Measurements from ENCODE around the gene KNCN.

KNCN gene

GRCh38 chr1:46520063-46520911 lies 31.2 kb downstream of the KNCN start:
- Histone ChIP-seq H3K4me1 (ENCODE audit: insufficient read depth, low read length) (no peaks in the 10 kb centered on the region), H3K27ac (ENCODE audit: low read depth, low read length) (no peak overlapping the region), H3K4me3 (ENCODE audit: low read depth in 1 of 2, low read length in 2 of 2) (no peak overlapping the region), H3K9ac (ENCODE audit: low read length) (no peak overlapping the region), H3K9me3 (ENCODE audit: low read length) (no peaks in the 10 kb centered on the region), H3K27me3 (ENCODE audit: control insufficient read depth in 1 of 2, insufficient read depth in 2 of 2, low read length in 2 of 2) (peaks cover 0 to 4% of the 10 kb centered on the region in 2 donors), H3K36me3 (ENCODE audit: insufficient read depth, low read length) (no peaks in the 10 kb centered on the region)

DNA sequence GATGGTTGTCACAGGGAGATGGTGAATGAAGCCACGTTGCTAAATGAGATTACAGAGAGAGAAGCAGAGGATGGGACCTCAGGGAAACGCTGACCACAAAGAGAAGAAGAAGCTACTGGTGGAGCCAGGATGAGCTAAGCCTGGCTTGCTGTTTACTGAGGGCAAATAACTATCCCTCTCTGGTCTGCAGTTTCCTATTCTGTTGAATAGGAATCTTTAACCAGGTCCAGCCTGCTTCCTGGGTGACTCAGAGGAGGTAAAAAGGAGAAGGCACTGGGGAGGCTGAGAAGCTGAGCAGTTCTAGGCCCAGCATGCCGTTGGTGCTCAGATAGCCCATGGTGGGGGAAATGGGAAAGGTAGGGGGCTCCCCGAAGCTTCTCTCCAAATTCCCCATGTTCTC lies 32.2 kb downstream of the KNCN start:
- no peak overlapping the region for H3K27ac ChIP-seq (ENCODE audit: low read depth, low read length)
- no peaks in the 10 kb centered on the region for H3K36me3 ChIP-seq (ENCODE audit: insufficient read depth, low read length)
- no peaks in the 10 kb centered on the region for H3K4me1 ChIP-seq (ENCODE audit: insufficient read depth, low read length)
- no peak overlapping the region for H3K9ac ChIP-seq (ENCODE audit: low read length)
- H3K9me3 ChIP-seq (ENCODE audit: low read length) = no peaks in the 10 kb centered on the region
- peaks cover 0 to 4% of the 10 kb centered on the region in 2 donors for H3K27me3 ChIP-seq (ENCODE audit: control insufficient read depth in 1 of 2, insufficient read depth in 2 of 2, low read length in 2 of 2)
- no peak overlapping the region for H3K4me3 ChIP-seq (ENCODE audit: low read depth in 1 of 2, low read length in 2 of 2)

DNA sequence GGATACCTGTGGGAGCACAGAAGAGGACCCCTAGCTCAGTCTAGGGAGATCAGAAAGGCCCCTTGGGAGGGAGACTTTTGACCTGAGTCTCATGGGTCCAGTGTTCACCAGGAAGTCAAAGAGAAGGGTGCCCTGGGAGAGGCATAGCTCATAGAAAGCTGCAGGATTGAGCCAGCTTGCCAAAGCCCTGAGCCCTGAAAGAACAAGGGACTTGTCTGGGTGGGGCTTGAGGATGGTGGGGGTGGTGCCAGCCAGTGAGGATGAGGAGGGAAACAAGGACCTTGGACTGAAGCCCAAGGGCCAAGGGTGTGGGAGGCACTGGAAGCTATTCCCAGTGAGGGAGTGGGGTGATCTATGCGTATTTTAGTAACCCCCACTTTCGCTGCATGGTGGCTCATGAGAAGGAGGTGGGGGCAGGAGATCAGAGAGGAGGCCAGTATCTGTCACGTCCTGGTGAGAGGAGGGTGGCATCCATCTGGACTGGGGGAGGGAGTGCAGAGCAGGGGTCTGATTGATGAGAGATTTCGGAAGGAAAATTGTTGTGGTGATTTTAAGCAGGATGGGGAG lies 33.4 kb downstream of the KNCN start:
- no peaks in the 10 kb centered on the region for H3K9me3 ChIP-seq (ENCODE audit: low read length)
- no peak overlapping the region for H3K27ac ChIP-seq (ENCODE audit: low read depth, low read length)
- no peaks in the 10 kb centered on the region for H3K36me3 ChIP-seq (ENCODE audit: insufficient read depth, low read length)
- no peak overlapping the region for H3K9ac ChIP-seq (ENCODE audit: low read length)
- peaks cover 0 to 4% of the 10 kb centered on the region in 2 donors for H3K27me3 ChIP-seq (ENCODE audit: control insufficient read depth in 1 of 2, insufficient read depth in 2 of 2, low read length in 2 of 2)
- no peak overlapping the region for H3K4me3 ChIP-seq (ENCODE audit: low read depth in 1 of 2, low read length in 2 of 2)
- no peaks in the 10 kb centered on the region for H3K4me1 ChIP-seq (ENCODE audit: insufficient read depth, low read length)

DNA sequence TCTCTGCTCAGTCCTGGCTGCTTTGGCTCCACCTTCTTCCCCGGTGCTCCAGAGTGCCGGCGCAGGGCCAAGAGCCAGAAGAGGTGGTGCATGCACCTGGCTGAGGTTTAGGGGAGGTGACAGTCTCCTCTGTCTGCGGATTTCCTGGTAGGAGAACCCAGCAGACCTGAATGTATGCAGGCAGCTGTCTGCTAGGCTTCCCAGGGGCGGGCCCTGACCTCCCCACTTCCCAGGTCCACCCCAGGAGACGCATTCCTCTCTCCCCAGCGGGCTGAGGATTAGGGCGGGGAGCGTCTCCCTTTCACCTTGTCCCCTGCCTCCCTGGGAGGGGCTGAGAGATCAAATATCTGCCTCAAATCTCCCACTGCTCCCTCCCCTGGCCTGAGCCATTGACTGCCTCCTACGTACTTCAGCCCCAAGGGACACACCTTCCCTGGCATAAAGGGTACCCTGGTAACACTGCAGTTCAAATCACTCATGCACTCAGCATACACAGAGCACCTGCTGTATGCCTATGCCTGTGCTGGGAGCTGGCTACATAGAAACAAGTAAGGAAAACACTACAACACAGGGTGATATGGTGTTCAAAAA lies 34.3 kb downstream of the KNCN start:
- H3K36me3 ChIP-seq (ENCODE audit: insufficient read depth, low read length) = no peaks in the 10 kb centered on the region
- H3K9me3 ChIP-seq (ENCODE audit: low read length) = no peaks in the 10 kb centered on the region
- no peak overlapping the region for H3K9ac ChIP-seq (ENCODE audit: low read length)
- H3K4me1 ChIP-seq (ENCODE audit: insufficient read depth, low read length) = no peaks in the 10 kb centered on the region
- no peak overlapping the region for H3K4me3 ChIP-seq (ENCODE audit: low read depth in 1 of 2, low read length in 2 of 2)
- H3K27me3 ChIP-seq (ENCODE audit: control insufficient read depth in 1 of 2, insufficient read depth in 2 of 2, low read length in 2 of 2) = peaks cover 0 to 4% of the 10 kb centered on the region in 2 donors
- no peak overlapping the region for H3K27ac ChIP-seq (ENCODE audit: low read depth, low read length)

DNA sequence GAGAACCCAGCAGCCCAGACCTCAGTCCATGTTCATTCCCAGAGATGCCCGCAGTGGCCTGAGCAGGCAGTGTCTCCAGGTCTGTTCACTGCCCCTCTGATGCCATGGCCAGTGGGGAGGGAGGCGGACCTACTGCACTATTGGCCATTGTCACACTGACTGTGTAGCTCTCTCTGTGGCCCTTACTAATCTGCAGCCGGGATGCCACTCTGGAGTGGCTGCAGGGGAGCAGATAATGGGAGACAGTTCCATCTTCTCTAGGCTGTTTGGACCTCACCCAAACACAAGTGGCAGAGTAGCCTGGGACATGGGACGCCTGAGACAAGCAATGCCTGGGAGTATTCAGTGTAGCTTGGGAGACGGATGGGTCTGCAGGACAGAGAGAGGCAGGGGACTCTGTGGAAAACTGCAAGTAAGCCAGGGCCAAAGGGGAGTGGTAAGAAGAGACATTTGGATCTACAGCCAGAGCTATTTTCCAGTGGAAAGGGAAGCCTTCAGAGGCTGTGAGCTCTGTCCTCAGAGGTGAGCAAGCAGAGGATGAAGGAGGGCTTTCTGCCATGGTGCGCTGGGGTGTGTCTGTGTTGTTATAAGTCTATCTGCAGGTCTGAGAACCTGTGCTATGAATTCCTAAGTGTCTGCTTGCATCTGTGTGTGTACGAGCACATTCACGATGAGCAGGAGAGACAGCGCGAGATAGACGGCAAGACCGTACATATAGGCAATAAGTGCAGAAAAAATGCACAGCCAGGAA lies 35.1 kb downstream of the KNCN start:
- no peak overlapping the region for H3K4me3 ChIP-seq (ENCODE audit: low read depth in 1 of 2, low read length in 2 of 2)
- no peak overlapping the region for H3K9ac ChIP-seq (ENCODE audit: low read length)
- no peaks in the 10 kb centered on the region for H3K36me3 ChIP-seq (ENCODE audit: insufficient read depth, low read length)
- H3K4me1 ChIP-seq (ENCODE audit: insufficient read depth, low read length) = no peaks in the 10 kb centered on the region
- no peaks in the 10 kb centered on the region for H3K9me3 ChIP-seq (ENCODE audit: low read length)
- no peak overlapping the region for H3K27ac ChIP-seq (ENCODE audit: low read depth, low read length)
- peaks cover 0 to 4% of the 10 kb centered on the region in 2 donors for H3K27me3 ChIP-seq (ENCODE audit: control insufficient read depth in 1 of 2, insufficient read depth in 2 of 2, low read length in 2 of 2)

DNA sequence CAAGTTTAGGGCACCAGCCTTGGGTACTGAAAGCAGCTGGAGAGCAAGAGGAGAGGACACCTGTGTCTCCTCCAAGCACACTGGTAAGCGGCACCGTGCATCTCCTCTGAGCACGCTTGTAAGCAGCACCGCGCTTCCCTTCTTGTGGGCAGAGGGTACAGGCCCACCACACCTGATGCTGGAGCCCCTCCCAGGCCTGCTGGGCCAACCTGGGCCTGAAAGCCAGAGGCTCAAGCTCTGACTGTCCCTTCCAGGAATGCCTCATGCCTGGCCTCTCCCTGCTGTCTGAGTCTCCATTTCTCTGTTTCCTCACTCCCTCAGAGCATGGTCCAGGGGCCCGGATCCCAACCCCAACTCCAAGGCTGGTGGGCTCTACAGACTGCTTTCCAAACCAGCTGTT lies 35.9 kb downstream of the KNCN start:
- H3K9me3 ChIP-seq (ENCODE audit: low read length) = no peaks in the 10 kb centered on the region
- no peak overlapping the region for H3K27ac ChIP-seq (ENCODE audit: low read depth, low read length)
- peaks cover 0 to 4% of the 10 kb centered on the region in 2 donors for H3K27me3 ChIP-seq (ENCODE audit: control insufficient read depth in 1 of 2, insufficient read depth in 2 of 2, low read length in 2 of 2)
- no peak overlapping the region for H3K9ac ChIP-seq (ENCODE audit: low read length)
- no peak overlapping the region for H3K4me3 ChIP-seq (ENCODE audit: low read depth in 1 of 2, low read length in 2 of 2)
- no peaks in the 10 kb centered on the region for H3K4me1 ChIP-seq (ENCODE audit: insufficient read depth, low read length)
- no peaks in the 10 kb centered on the region for H3K36me3 ChIP-seq (ENCODE audit: insufficient read depth, low read length)

DNA sequence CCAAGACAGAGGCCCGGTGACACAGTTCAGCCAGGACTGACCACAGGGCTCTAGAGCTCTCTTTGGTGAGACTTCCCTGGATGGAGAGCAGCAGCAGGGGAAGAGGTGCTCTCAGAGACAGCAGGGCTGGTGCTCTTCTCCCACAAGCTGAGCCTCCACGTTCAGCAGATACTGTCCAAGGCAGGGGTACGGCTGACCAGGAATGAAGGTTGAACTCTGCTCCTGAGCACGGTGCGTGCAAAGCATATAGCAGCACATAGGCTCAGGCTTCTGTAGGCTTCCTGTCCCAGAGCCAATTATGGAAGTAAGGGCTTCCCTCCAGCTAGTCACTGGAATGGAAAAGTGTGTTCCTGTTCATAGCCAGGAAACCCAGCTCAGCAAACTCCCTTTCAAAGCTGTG lies 37.9 kb downstream of the KNCN start:
- Histone ChIP-seq H3K27ac (ENCODE audit: low read depth, low read length) (no peak overlapping the region), H3K9ac (ENCODE audit: low read length) (no peak overlapping the region), H3K27me3 (ENCODE audit: control insufficient read depth in 1 of 2, insufficient read depth in 2 of 2, low read length in 2 of 2) (peaks cover 0 to 4% of the 10 kb centered on the region in 2 donors), H3K9me3 (ENCODE audit: low read length) (no peaks in the 10 kb centered on the region), H3K36me3 (ENCODE audit: insufficient read depth, low read length) (no peaks in the 10 kb centered on the region), H3K4me1 (ENCODE audit: insufficient read depth, low read length) (no peaks in the 10 kb centered on the region), H3K4me3 (ENCODE audit: low read depth in 1 of 2, low read length in 2 of 2) (no peak overlapping the region)

- peaks cover 0 to 4% of the 10 kb centered on the region in 2 donors for H3K27me3 ChIP-seq (ENCODE audit: control insufficient read depth in 1 of 2, insufficient read depth in 2 of 2, low read length in 2 of 2)
- H3K9me3 ChIP-seq (ENCODE audit: low read length) = no peaks in the 10 kb centered on the region
- H3K4me3 ChIP-seq (ENCODE audit: low read depth in 1 of 2, low read length in 2 of 2) = no peak overlapping the region
- no peak overlapping the region for H3K27ac ChIP-seq (ENCODE audit: low read depth, low read length)
- H3K4me1 ChIP-seq (ENCODE audit: insufficient read depth, low read length) = no peaks in the 10 kb centered on the region
- no peaks in the 10 kb centered on the region for H3K36me3 ChIP-seq (ENCODE audit: insufficient read depth, low read length)
- no peak overlapping the region for H3K9ac ChIP-seq (ENCODE audit: low read length)
These were observed 38.7 kb downstream of the KNCN start for GRCh38 chr1:46512792-46513190.

DNA sequence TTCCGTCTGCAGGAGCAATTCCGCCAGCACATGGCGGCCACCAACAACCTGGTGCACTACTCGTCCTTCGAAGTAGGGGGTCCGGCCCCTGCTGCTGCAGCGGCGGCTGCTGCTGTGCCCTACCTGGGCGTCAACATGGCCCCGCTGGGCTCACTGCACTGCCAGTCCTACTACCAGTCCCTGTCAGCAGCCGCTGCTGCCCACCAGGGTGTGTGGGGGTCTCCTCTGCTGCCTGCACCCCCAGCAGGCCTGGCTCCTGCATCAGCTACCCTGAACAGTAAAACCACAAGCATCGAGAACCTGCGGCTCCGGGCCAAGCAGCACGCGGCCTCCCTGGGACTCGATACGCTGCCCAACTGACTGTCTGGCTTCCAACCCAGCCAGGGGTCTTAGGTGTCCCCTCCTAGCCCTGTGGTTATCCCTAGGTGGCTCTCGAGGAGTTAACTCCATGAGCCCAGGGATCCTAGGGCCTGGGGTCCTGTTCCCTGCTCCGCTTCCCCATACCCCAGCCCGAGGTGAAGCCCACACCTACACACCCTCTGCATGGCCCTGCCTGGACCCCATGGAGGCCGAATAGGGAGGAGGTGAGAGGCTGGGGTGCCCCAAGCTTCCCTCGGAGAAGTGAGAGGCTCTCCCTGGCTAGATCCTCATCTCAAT lies 39.2 kb downstream of the KNCN start:
- H3K4me1 ChIP-seq (ENCODE audit: insufficient read depth, low read length) = no peaks in the 10 kb centered on the region
- H3K9ac ChIP-seq (ENCODE audit: low read length) = no peak overlapping the region
- H3K4me3 ChIP-seq (ENCODE audit: low read depth in 1 of 2, low read length in 2 of 2) = no peak overlapping the region
- no peaks in the 10 kb centered on the region for H3K36me3 ChIP-seq (ENCODE audit: insufficient read depth, low read length)
- H3K27me3 ChIP-seq (ENCODE audit: control insufficient read depth in 1 of 2, insufficient read depth in 2 of 2, low read length in 2 of 2) = peaks cover 0 to 2% of the 10 kb centered on the region in 2 donors
- no peak overlapping the region for H3K27ac ChIP-seq (ENCODE audit: low read depth, low read length)
- no peaks in the 10 kb centered on the region for H3K9me3 ChIP-seq (ENCODE audit: low read length)

- H3K27ac ChIP-seq (ENCODE audit: low read depth, low read length) = no peak overlapping the region
- no peaks in the 10 kb centered on the region for H3K27me3 ChIP-seq (ENCODE audit: control insufficient read depth in 1 of 2, insufficient read depth in 2 of 2, low read length in 2 of 2)
- H3K4me1 ChIP-seq (ENCODE audit: insufficient read depth, low read length) = no peaks in the 10 kb centered on the region
- no peak overlapping the region for H3K4me3 ChIP-seq (ENCODE audit: low read depth in 1 of 2, low read length in 2 of 2)
- no peaks in the 10 kb centered on the region for H3K36me3 ChIP-seq (ENCODE audit: insufficient read depth, low read length)
- no peaks in the 10 kb centered on the region for H3K9me3 ChIP-seq (ENCODE audit: low read length)
- no peak overlapping the region for H3K9ac ChIP-seq (ENCODE audit: low read length)
These were observed 40.5 kb downstream of the KNCN start for GRCh38 chr1:46510998-46511365.

Data from muscle layer of colon (tissue), 2 donors.